GM12801 (cell line): ENCODE data around the gene ZNF639.

Source experiments
- CTCF ChIP-seq: IDR thresholded peaks from one replicate; pipeline ENCODE4 v1.5.1; 2011; ENCODE audit warnings: control low read depth; ENCODE audit not compliant: insufficient read length; ENCODE audit errors: extremely low read depth

ZNF639 gene

GRCh38 chr3:179299999-179300613, 22.7 kb upstream of the ZNF639 start:
- no peak for TF ChIP-seq CTCF

- no peak for TF ChIP-seq CTCF
Measured at GRCh38 chr3:179301645-179302044, 21.2 kb upstream of the ZNF639 start.

- TF ChIP-seq CTCF, result no peak
Measured at GRCh38 chr3:179302111-179302510, 20.7 kb upstream of the ZNF639 start.

GRCh38 chr3:179304605-179305004, 18.2 kb upstream of the ZNF639 start:
- no peak for TF ChIP-seq CTCF

GRCh38 chr3:179308001-179308400, 14.8 kb upstream of the ZNF639 start:
- no peak for TF ChIP-seq CTCF

- TF ChIP-seq CTCF, result no peak
Measured at GRCh38 chr3:179309225-179310078, 13.4 kb upstream of the ZNF639 start.

GRCh38 chr3:179318876-179319275, 4.0 kb upstream of the ZNF639 start:
- TF ChIP-seq CTCF, result no peak
